K562 (cell line): ENCODE data around the gene DROSHA. TPM values are rescaled to one million over a fixed set of nuclear protein-coding genes. Genes with fewer than 3 reads are reported as not detected.

Experiments used
- ATAC-seq: fragments of 200-7000 bp; cut with Tn5 transposase; 3 replicates; pipeline ENCODE4 v1.9.1; 2020; ENCODE audit warnings: moderate library complexity
- BruUV-seq: library from RNA; stranded (reverse); fragments of 400-500 nt; replicated peaks from 2 replicates; lab custom pipeline; 2021; lab: Mats Ljungman, UMichigan
- CTCF ChIA-PET: fragments of 300-600 bp; formaldehyde crosslinking; extraction: SDS; loops from one replicate; lab custom pipeline; 2021; ENCODE audit warnings: low intra/inter-chr PET ratio; lab: Yijun Ruan, JAX
- POLR2A ChIA-PET: fragments of 300-600, 350-650 bp; sonication (Branson Sonifier 250); formaldehyde crosslinking; extraction: SDS; loops from one replicate; lab custom pipeline; 2021; ENCODE audit warnings: antibody characterized with exemption, inconsistent platforms; lab: Yijun Ruan, JAX
- DNase-seq, 4 experiments: peaks; one replicate each; pipeline versions ENCODE4 v3.0.0 to v3.0.0-alpha.2; 2011 to 2018; ENCODE audit warnings: low spot score in 3 of 4, mixed read lengths in 3 of 4; ENCODE audit errors: extremely low read depth in 1 of 4
- FAIRE-seq: peaks from 2 replicates; lab custom pipeline; 2011; peaks lifted over from hg19 to GRCh38; lab: Jason Lieb, UNC
- H2AFZ ChIP-seq: 2 replicates; pipeline ENCODE4 v1.6.0; 2011; ENCODE audit warnings: low read depth, low read length, control low read depth, inconsistent platforms
- H3K27ac ChIP-seq: fragments of 200-600 bp; 3 replicates; pipeline ENCODE4 v1.8.0; 2011; ENCODE audit warnings: low read depth, mild to moderate bottlenecking, control low read depth, inconsistent platforms, low read length, moderate library complexity, mixed read lengths; ENCODE audit errors: extremely low read depth
- H3K27me3 ChIP-seq, 2 experiments: fragments of 300-600 bp in 1 of 2; 2 replicates in 1 of 2; 3 replicates in 1 of 2; pipeline versions ENCODE4 v1.6.0 to v1.8.0; 2011; ENCODE audit warnings: inconsistent platforms in 2 of 2, low read length in 2 of 2, mild to moderate bottlenecking in 1 of 2, mixed read lengths in 1 of 2, moderate library complexity in 1 of 2; ENCODE audit not compliant: control insufficient read depth in 2 of 2, insufficient read depth in 2 of 2
- H3K36me3 ChIP-seq: fragments of 300-600 bp; 3 replicates; pipeline ENCODE4 v1.8.0; 2011; ENCODE audit warnings: mild to moderate bottlenecking, low read length, inconsistent platforms; ENCODE audit not compliant: control insufficient read depth, insufficient read depth
- H3K4me1 ChIP-seq, 2 experiments: fragments of 200-600 bp in 1 of 2; replicated peaks in 1 of 2; 2 replicates in 1 of 2; 3 replicates in 1 of 2; pipeline versions ENCODE4 v1.5.1 to v1.8.0; 2011; ENCODE audit warnings: inconsistent platforms in 2 of 2, low read length in 2 of 2, mild to moderate bottlenecking in 1 of 2, mixed read lengths in 1 of 2, moderate library complexity in 1 of 2; ENCODE audit not compliant: control insufficient read depth in 2 of 2, insufficient read depth in 2 of 2
- H3K4me2 ChIP-seq: 2 replicates; pipeline ENCODE4 v1.6.1; 2011; ENCODE audit warnings: low read length, control low read depth, inconsistent platforms, mixed read lengths; ENCODE audit not compliant: insufficient read depth
- H3K4me3 ChIP-seq: fragments of 200-600 bp; sonication (generic), shearing (Covaris generic); 2 replicates; pipeline ENCODE4 v1.5.1; 2016; ENCODE audit warnings: control low read depth, inconsistent platforms
- H3K79me2 ChIP-seq: fragments of 200-600 bp; 3 replicates; pipeline ENCODE4 v1.8.0; 2011; ENCODE audit warnings: low read length, inconsistent platforms; ENCODE audit not compliant: control insufficient read depth, insufficient read depth
- H3K9ac ChIP-seq, 2 experiments: 2 replicates each; pipeline versions ENCODE4 v1.6.0 to v1.6.1; 2011; ENCODE audit warnings: low read depth in 2 of 2, low read length in 2 of 2, control low read depth in 1 of 2, inconsistent platforms in 1 of 2, mild to moderate bottlenecking in 1 of 2, mixed read lengths in 1 of 2; ENCODE audit not compliant: insufficient read depth in 1 of 2
- H3K9me1 ChIP-seq: one replicate; pipeline ENCODE4 v1.6.0; 2011; ENCODE audit warnings: inconsistent platforms, mild to moderate bottlenecking, low read length, moderate library complexity; ENCODE audit not compliant: control insufficient read depth, insufficient read depth
- H3K9me3 ChIP-seq: replicated peaks from 2 replicates; pipeline ENCODE4 v1.5.1; 2011; ENCODE audit warnings: low read depth, low read length, inconsistent platforms; ENCODE audit not compliant: control insufficient read depth, insufficient read depth
- H4K20me1 ChIP-seq: replicated peaks from 2 replicates; pipeline ENCODE4 v1.6.1; 2011; ENCODE audit warnings: low read length, inconsistent platforms, mixed read lengths; ENCODE audit not compliant: control insufficient read depth, insufficient read depth
- C11orf30 ChIP-seq: fragments of 450-650 bp; IDR thresholded peaks from 2 replicates; pipeline ENCODE4 v1.6.1; 2016; ENCODE audit warnings: low read depth, mild to moderate bottlenecking
- CREB5 ChIP-seq: fragments of 250-450 bp; sonication (Bioruptor Pico); IDR thresholded peaks from 2 replicates; pipeline ENCODE4 v1.5.0; 2020; ENCODE audit warnings: mild to moderate bottlenecking
- EGR1 ChIP-seq: fragments of 450-650 bp; conservative IDR thresholded peaks from 2 replicates; pipeline ENCODE4 v1.6.1; 2017; ENCODE audit warnings: mild to moderate bottlenecking
- WGBS: fragments of 100-300 bp; shearing (Covaris generic); methylation state at CpG from one replicate; pipeline ENCODE4 v1.1.6; 2016; ENCODE audit warnings: low coverage, mixed read lengths; ENCODE audit not compliant: insufficient coverage; ENCODE audit errors: missing lambda C conversion rate; 5-methylcytosine and 5-hydroxymethylcytosine counted together
- in situ Hi-C: fragments of 300-500 bp; cut with MboI; formaldehyde crosslinking; loops from 4 replicates; pipeline ENCODE4 v1.15.0; 2018; ENCODE audit warnings: inconsistent platforms, mixed read lengths
- intact Hi-C: fragments of 100-400 bp; cut with micrococcal nuclease; formaldehyde crosslinking; loops from 2 replicates; pipeline ENCODE4 v1.14.2; 2022
- polyA plus RNA-seq, 8 experiments: library from polyadenylated mRNA; depleted of rRNA in 4 of 8; stranded (reverse) in 5 of 8; unstranded in 3 of 8; fragments of >200 nt; fragmentation: Nextera tagmentation in 2 of 8; fragmentation: Illumina TruSeq in 1 of 8; extraction: Ambion mirVana in 2 of 8; extraction: Trizol in 1 of 8; gene quantifications; 2 replicates each; pipeline versions ENCODE4 v1.2.1 to v1.2.3, GENCODE V29; 2011 to 2014; ENCODE audit warnings: inconsistent platforms in 1 of 8, missing spikeins in 1 of 8
- total RNA-seq, 7 experiments: library from RNA; depleted of rRNA in 6 of 7; stranded (reverse); fragments of >200 nt in 6 of 7; fragmentation: Illumina TruSeq in 2 of 7; extraction: Trizol in 2 of 7; gene quantifications; 2 replicates each; pipeline versions ENCODE4 v1.2.1 to v1.2.3, GENCODE V29; 2011 to 2021; ENCODE audit warnings: low replicate concordance in 1 of 7
- TF ChIP-seq, protein P1 (sequence below), 2 experiments: fragments of 450-650 bp in 1 of 2; IDR thresholded peaks; 2 replicates each; pipeline ENCODE4 v1.6.1; 2011 to 2017; ENCODE audit warnings: low read depth in 2 of 2, antibody characterized with exemption in 1 of 2, borderline replicate concordance in 1 of 2, low read length in 1 of 2, mild to moderate bottlenecking in 1 of 2, mixed read lengths in 1 of 2; ENCODE audit not compliant: control insufficient read depth in 1 of 2

DROSHA gene
- total and polyA plus RNA-seq, 9 of the 15 experiments (the other 6 are each of a cell fraction or from before 2014, with no cell fraction given): 52.5 to 109 (median 68.9) TPM

GRCh38 chr5:31434898-31435297, 97.0 kb downstream of the DROSHA start:
- H3K36me3 ChIP-seq: peaks cover 87% of the 10 kb centered on the region
- no TSS peak for BruUV-seq

More at GRCh38 chr5:31434898-31435297, 97.0 kb downstream of the DROSHA start:
- H4K20me1 ChIP-seq: no peaks in the 10 kb centered on the region
- in situ Hi-C loops: no loop called here
- FAIRE-seq (no peak), ATAC-seq (no peak), DNase-seq (no peak)
- no peaks in the 10 kb centered on the region for H3K9me3 ChIP-seq
- no peak overlapping the region for H2AFZ ChIP-seq
- ChIA-PET POLR2A (interaction anchor here (0.8 kb wide), 1 partner anchor 11 kb away, joined by 3 read pairs; no protein-coding TSS in a partner anchor), CTCF (no interaction called here)
- no peaks in the 10 kb centered on the region for H3K4me1 ChIP-seq
- WGBS: 96% methylated on average over 2 of the region's 2 CpGs
- H3K4me3 ChIP-seq: no peak overlapping the region
- no peaks in the 10 kb centered on the region for H3K9me1 ChIP-seq
- H3K4me2 ChIP-seq: no peak overlapping the region
- no peak for TF ChIP-seq EGR1
- no peak for TF ChIP-seq C11orf30
- TF ChIP-seq, protein P1, sequence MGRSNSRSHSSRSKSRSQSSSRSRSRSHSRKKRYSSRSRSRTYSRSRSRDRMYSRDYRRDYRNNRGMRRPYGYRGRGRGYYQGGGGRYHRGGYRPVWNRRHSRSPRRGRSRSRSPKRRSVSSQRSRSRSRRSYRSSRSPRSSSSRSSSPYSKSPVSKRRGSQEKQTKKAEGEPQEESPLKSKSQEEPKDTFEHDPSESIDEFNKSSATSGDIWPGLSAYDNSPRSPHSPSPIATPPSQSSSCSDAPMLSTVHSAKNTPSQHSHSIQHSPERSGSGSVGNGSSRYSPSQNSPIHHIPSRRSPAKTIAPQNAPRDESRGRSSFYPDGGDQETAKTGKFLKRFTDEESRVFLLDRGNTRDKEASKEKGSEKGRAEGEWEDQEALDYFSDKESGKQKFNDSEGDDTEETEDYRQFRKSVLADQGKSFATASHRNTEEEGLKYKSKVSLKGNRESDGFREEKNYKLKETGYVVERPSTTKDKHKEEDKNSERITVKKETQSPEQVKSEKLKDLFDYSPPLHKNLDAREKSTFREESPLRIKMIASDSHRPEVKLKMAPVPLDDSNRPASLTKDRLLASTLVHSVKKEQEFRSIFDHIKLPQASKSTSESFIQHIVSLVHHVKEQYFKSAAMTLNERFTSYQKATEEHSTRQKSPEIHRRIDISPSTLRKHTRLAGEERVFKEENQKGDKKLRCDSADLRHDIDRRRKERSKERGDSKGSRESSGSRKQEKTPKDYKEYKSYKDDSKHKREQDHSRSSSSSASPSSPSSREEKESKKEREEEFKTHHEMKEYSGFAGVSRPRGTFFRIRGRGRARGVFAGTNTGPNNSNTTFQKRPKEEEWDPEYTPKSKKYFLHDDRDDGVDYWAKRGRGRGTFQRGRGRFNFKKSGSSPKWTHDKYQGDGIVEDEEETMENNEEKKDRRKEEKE (IDR thresholded peaks at IDR 0.05; ENCODE audit: borderline replicate concordance in 1 of 2, control insufficient read depth in 1 of 2, low read depth in 2 of 2, low read length in 1 of 2): no peak
- no peak for TF ChIP-seq CREB5 (CRISPR knock-in tag)
- intact Hi-C loops: no loop called here
- no peak overlapping the region for H3K27ac ChIP-seq
- no peaks in the 10 kb centered on the region for H3K79me2 ChIP-seq
- no peak overlapping the region for H3K9ac ChIP-seq
- H3K27me3 ChIP-seq: no peaks in the 10 kb centered on the region
